ENCODE results near the gene RPRM. TPM values are rescaled to one million over a fixed set of nuclear protein-coding genes. Genes with fewer than 3 reads are reported as not detected.

RPRM gene
- total RNA-seq, 1 donor, result 0.36 TPM

DNA sequence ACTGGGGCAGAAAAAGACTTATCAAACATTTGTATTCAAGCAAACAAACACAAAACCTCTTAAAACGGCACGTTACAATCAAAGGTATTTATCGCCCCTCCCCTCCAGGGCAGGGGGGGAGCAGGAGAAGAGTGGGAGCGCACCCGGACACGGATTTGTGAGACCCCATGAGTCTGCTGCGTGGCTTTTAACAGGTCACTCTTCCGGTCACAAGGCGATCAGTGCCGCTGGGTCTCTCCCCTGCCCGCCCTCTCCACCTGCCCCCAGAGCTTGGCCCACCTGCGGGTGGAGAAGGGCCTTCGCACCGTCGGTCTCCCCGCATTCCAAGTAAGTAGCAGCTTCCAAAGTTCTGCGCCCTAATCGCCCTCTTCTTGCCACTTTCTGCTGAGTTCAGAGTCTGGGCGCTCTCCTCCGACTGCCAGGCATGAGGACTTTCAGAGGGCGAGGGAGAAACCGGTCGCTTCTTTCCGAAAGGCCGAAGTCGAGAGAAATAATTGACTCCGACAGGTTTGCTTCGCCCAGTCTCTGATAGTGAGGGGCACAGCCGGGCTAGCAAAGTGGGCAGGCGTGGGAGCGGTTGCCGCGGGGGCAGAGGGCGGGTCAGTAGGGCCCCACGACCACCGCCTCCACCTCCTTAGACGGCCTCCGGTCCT, 800 bp downstream of the RPRM start:
- peak; percentile 76 for DNase-seq (ENCODE audit: insufficient read length, low spot score, missing footprints)
- Histone ChIP-seq H2AFZ (ENCODE audit: low read length) (peak overlapping the region; percentile 70), H3K4me1 (ENCODE audit: insufficient read depth, low read length) (no peaks in the 10 kb centered on the region), H3K36me3 (ENCODE audit: insufficient read depth, low read length) (no peaks in the 10 kb centered on the region), H3K27me3 (ENCODE audit: insufficient read depth, low read length) (peaks cover 33% of the 10 kb centered on the region), H3K4me3 (ENCODE audit: insufficient read depth, low read length) (peak overlapping the region; percentile 64), H3K79me2 (ENCODE audit: insufficient read depth, low read length) (no peaks in the 10 kb centered on the region), H3K9me3 (ENCODE audit: low read depth, low read length) (no peaks in the 10 kb centered on the region), H4K20me1 (ENCODE audit: insufficient read depth, low read length) (no peaks in the 10 kb centered on the region), H3K27ac (ENCODE audit: low read depth, low read length) (no peak overlapping the region), H3K4me2 (ENCODE audit: insufficient read depth, low read length) (peak overlapping the region; percentile 77)
- TF ChIP-seq, protein P1, sequence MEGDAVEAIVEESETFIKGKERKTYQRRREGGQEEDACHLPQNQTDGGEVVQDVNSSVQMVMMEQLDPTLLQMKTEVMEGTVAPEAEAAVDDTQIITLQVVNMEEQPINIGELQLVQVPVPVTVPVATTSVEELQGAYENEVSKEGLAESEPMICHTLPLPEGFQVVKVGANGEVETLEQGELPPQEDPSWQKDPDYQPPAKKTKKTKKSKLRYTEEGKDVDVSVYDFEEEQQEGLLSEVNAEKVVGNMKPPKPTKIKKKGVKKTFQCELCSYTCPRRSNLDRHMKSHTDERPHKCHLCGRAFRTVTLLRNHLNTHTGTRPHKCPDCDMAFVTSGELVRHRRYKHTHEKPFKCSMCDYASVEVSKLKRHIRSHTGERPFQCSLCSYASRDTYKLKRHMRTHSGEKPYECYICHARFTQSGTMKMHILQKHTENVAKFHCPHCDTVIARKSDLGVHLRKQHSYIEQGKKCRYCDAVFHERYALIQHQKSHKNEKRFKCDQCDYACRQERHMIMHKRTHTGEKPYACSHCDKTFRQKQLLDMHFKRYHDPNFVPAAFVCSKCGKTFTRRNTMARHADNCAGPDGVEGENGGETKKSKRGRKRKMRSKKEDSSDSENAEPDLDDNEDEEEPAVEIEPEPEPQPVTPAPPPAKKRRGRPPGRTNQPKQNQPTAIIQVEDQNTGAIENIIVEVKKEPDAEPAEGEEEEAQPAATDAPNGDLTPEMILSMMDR (IDR thresholded peaks at IDR 0.05; ENCODE audit: extremely low read depth, low read depth, low read length), result no peak

DNA sequence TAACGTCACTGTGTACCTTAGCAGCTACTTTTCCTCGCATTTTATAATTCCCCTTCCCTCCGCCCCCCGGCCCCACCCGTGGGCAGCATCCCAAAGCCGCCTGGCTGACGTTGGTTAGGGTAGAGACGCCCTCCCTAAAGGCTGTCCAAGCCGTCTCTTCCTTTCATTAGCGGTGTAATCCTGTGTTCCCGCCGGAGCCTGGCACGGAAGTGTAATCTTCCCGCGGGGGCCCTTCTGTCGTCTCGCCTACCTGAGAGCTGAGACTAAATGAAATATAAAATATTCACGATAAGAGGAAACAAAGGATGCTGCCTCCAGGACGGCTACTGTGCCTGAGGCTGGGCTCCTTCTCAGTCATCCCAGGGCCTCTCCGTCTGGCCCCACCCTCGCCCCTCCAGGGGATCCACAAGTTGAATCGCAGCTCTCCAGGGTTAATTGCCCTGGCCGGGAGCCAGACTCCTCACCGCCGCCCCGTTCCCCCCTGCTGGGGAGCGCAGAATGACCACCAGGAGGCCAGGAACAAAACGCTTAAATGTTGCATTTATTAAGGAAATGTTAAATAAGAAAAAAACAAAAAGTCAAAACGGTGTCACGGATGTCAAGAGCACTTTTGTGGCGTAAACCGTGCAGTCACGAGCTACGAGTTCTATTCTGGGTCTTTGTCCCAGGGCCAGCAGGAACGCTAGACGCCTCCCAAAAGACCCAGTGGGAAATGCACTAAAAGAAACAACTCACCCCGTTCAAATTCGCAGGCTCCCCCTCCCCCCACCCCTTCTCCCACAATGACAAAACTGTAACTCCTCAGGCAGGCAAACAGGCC, 1.5 kb downstream of the RPRM start:
- no peaks in the 10 kb centered on the region for H3K4me1 ChIP-seq (ENCODE audit: insufficient read depth, low read length)
- TF ChIP-seq, protein P1 (IDR thresholded peaks at IDR 0.05; ENCODE audit: extremely low read depth, low read depth, low read length), result no peak
- no peak overlapping the region for H3K4me3 ChIP-seq (ENCODE audit: insufficient read depth, low read length)
- DNase-seq (ENCODE audit: insufficient read length, low spot score, missing footprints), result peak; percentile 37
- H3K9me3 ChIP-seq (ENCODE audit: low read depth, low read length), result no peaks in the 10 kb centered on the region
- H4K20me1 ChIP-seq (ENCODE audit: insufficient read depth, low read length), result no peaks in the 10 kb centered on the region
- H2AFZ ChIP-seq (ENCODE audit: low read length), result no peak overlapping the region
- peaks cover 33% of the 10 kb centered on the region for H3K27me3 ChIP-seq (ENCODE audit: insufficient read depth, low read length)
- H3K27ac ChIP-seq (ENCODE audit: low read depth, low read length), result no peak overlapping the region
- H3K79me2 ChIP-seq (ENCODE audit: insufficient read depth, low read length), result no peaks in the 10 kb centered on the region
- no peak overlapping the region for H3K4me2 ChIP-seq (ENCODE audit: insufficient read depth, low read length)
- H3K36me3 ChIP-seq (ENCODE audit: insufficient read depth, low read length), result no peaks in the 10 kb centered on the region

DNA sequence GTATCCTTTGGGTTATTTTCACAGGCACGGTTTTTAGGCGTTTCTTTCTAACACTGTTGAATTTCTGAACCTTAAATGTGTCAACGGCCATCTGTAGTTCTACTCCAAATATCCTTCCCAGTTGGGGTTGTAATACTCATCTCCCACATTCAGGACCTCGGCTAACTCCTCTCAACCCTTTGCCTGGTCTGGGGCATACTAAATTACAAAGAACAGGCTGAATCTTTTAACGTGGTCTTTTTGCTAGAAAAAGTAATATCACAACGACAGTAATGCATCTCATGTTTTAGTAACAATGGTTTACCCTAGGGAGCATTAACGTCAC, 2.1 kb downstream of the RPRM start:
- no peaks in the 10 kb centered on the region for H3K36me3 ChIP-seq (ENCODE audit: insufficient read depth, low read length)
- no peaks in the 10 kb centered on the region for H3K4me1 ChIP-seq (ENCODE audit: insufficient read depth, low read length)
- no peak for DNase-seq (ENCODE audit: insufficient read length, low spot score, missing footprints)
- H3K4me3 ChIP-seq (ENCODE audit: insufficient read depth, low read length), result no peak overlapping the region
- H3K27ac ChIP-seq (ENCODE audit: low read depth, low read length), result no peak overlapping the region
- H4K20me1 ChIP-seq (ENCODE audit: insufficient read depth, low read length), result no peaks in the 10 kb centered on the region
- no peak overlapping the region for H3K4me2 ChIP-seq (ENCODE audit: insufficient read depth, low read length)
- peaks cover 33% of the 10 kb centered on the region for H3K27me3 ChIP-seq (ENCODE audit: insufficient read depth, low read length)
- H3K9me3 ChIP-seq (ENCODE audit: low read depth, low read length), result no peaks in the 10 kb centered on the region
- TF ChIP-seq, protein P1 (IDR thresholded peaks at IDR 0.05; ENCODE audit: extremely low read depth, low read depth, low read length), result no peak
- H2AFZ ChIP-seq (ENCODE audit: low read length), result no peak overlapping the region
- no peaks in the 10 kb centered on the region for H3K79me2 ChIP-seq (ENCODE audit: insufficient read depth, low read length)

DNA sequence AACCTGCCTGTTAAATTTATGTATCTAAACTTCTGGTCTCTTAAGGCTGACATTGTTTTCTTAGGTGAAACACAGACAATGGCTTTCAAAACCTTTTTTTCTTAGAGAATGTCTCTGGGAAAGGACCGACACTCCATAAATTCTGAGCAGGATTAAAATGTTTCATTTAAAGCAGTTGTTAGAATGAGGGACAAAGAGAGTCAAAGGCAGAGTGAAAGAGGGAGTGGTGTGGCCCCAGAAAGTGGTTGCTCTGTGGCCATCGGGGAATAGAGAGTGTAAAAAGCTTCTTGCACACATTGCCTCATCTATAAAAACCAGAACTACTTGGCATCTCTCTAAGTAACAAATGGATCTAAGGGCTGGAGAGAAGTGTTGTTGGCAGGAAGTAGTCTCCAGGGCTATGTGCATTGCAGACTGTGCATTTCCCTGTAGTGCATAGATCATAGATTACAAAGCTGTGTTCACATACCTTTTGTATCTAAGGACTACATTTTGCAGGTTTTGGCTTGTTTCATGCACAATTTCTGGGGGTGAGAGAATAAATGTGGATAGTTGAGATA, 3.6 kb downstream of the RPRM start:
- no peaks in the 10 kb centered on the region for H3K36me3 ChIP-seq (ENCODE audit: insufficient read depth, low read length)
- H2AFZ ChIP-seq (ENCODE audit: low read length), result no peak overlapping the region
- peaks cover 33% of the 10 kb centered on the region for H3K27me3 ChIP-seq (ENCODE audit: insufficient read depth, low read length)
- no peaks in the 10 kb centered on the region for H3K79me2 ChIP-seq (ENCODE audit: insufficient read depth, low read length)
- H3K4me3 ChIP-seq (ENCODE audit: insufficient read depth, low read length), result no peak overlapping the region
- H3K4me1 ChIP-seq (ENCODE audit: insufficient read depth, low read length), result no peaks in the 10 kb centered on the region
- H4K20me1 ChIP-seq (ENCODE audit: insufficient read depth, low read length), result no peaks in the 10 kb centered on the region
- DNase-seq (ENCODE audit: insufficient read length, low spot score, missing footprints), result no peak
- no peak overlapping the region for H3K4me2 ChIP-seq (ENCODE audit: insufficient read depth, low read length)
- TF ChIP-seq, protein P1 (IDR thresholded peaks at IDR 0.05; ENCODE audit: extremely low read depth, low read depth, low read length), result no peak
- H3K9me3 ChIP-seq (ENCODE audit: low read depth, low read length), result no peaks in the 10 kb centered on the region
- H3K27ac ChIP-seq (ENCODE audit: low read depth, low read length), result no peak overlapping the region
